Activated CD4-positive, CD25-positive, alpha-beta regulatory T cell treated with anti-CD3 and anti-CD28 coated beads, Interleukin-2, amount 50 U/mL, for 72 hours (primary cell): Measurements from ENCODE around the gene SCN2B.

Experiments used
- DNase-seq: peaks from one replicate; pipeline ENCODE4 v3.0.0; 2021

SCN2B gene

GRCh38 chr11:118172356-118172755 lies 4.1 kb downstream of the SCN2B start:
- no peak for DNase-seq

- peak; percentile 75 for DNase-seq
These were observed 5.0 kb downstream of the SCN2B start for GRCh38 chr11:118171269-118172062.

GRCh38 chr11:118170882-118171268 lies 5.6 kb downstream of the SCN2B start:
- no peak for DNase-seq

GRCh38 chr11:118170231-118170630 lies 6.2 kb downstream of the SCN2B start:
- no peak for DNase-seq

- no peak for DNase-seq
These were observed 6.9 kb downstream of the SCN2B start for GRCh38 chr11:118169300-118170140.

- no peak for DNase-seq
These were observed 7.7 kb downstream of the SCN2B start for GRCh38 chr11:118168751-118169150.

GRCh38 chr11:118168316-118168715 lies 8.1 kb downstream of the SCN2B start:
- DNase-seq, result no peak

GRCh38 chr11:118167906-118168305 lies 8.5 kb downstream of the SCN2B start:
- no peak for DNase-seq

- no peak for DNase-seq
These were observed 9.2 kb downstream of the SCN2B start for GRCh38 chr11:118167253-118167652.

- DNase-seq, result no peak
These were observed 9.8 kb downstream of the SCN2B start for GRCh38 chr11:118166641-118167040.

GRCh38 chr11:118164885-118165284 lies 11.6 kb downstream of the SCN2B start:
- no peak for DNase-seq

GRCh38 chr11:118163494-118163893 lies 12.9 kb downstream of the SCN2B start:
- DNase-seq, result no peak

GRCh38 chr11:118162846-118163245 lies 13.6 kb downstream of the SCN2B start:
- DNase-seq, result no peak

GRCh38 chr11:118161786-118162185 lies 14.7 kb downstream of the SCN2B start:
- DNase-seq, result no peak

- DNase-seq, result no peak
These were observed 19.1 kb downstream of the SCN2B start for GRCh38 chr11:118157186-118157895.

GRCh38 chr11:118156531-118157185 lies 19.8 kb downstream of the SCN2B start:
- DNase-seq, result no peak

GRCh38 chr11:118155776-118156530 lies 20.5 kb downstream of the SCN2B start:
- DNase-seq, result no peak

- no peak for DNase-seq
These were observed 21.8 kb downstream of the SCN2B start for GRCh38 chr11:118154641-118155040.

- no peak for DNase-seq
These were observed 22.5 kb downstream of the SCN2B start for GRCh38 chr11:118153976-118154375.

- no peak for DNase-seq
These were observed 22.9 kb downstream of the SCN2B start for GRCh38 chr11:118153516-118153915.

GRCh38 chr11:118152552-118153471 lies 23.6 kb downstream of the SCN2B start, which contains the start of gene SCN4B:
SCN4B (minus strand) TSS chr11:118152823; CDS start chr11:118152673, 150 bp downstream.
- DNase-seq, result no peak
